ENCODE data around the gene GID4.

GID4 gene

DNA sequence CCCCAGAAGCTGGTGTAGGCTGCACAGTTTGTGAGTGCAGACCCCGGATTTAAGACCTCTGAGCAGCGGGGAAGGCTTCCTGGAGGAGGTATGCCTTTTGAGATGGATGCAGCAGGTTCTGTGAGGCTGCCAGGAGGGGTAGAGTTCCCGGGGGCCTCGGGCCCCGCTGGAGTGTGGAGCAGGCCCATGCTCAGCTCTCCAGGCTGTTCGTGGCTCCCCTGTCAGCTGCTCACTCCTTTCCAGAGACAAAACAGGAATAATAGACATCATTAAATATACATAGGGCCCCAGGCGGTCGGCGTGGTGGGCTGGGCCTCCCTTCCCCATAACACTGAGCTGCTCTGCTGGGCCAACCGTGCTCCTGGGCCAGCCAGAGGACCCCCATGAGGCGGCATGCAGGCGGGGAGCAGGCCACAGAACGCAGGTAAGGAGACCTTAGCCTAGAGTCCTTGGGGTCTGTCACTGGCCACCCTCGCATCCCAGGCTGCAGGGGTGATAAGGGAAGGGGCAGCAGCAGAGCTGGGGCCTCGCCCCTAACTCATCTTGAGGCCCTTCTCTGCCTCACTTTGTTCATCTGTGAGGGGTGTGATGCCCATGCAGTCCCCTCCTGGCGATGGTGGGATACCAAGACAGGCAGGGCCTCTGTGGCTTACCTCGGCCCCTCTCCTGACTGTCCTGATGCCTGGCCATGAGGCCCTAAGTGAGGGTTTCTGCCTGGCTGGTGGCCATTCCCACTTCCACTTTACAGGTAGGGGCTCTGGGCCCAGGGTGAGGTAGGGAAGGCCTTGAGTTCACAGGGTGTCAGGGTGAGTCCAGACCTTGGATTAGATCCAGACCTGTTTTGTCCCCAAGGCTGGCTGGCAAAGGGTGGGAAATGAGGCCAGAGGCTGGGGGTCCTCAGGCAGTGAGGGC lies 69.4 kb downstream of the GID4 start, which contains the start of gene MYO15A:
Gene MYO15A, plus strand, starts transcription at position 356 of the 912 bp plus-strand sequence. CDS start 10,045 bp downstream, outside the sequence.
- H3K9ac ChIP-seq (ENCODE audit: low read depth, low read length): no peak within 1 kb of the TSS
- H3K36me3 ChIP-seq (ENCODE audit: control insufficient read depth, insufficient read depth, low read length): peaks cover 20% of the 10 kb centered on the region
- no peaks in the 10 kb centered on the region for H3K9me3 ChIP-seq (ENCODE audit: control insufficient read depth, insufficient read depth, low read length)
- H3K27me3 ChIP-seq (ENCODE audit: control insufficient read depth, insufficient read depth, low read length): no peaks in the 10 kb centered on the region
- H3K4me3 ChIP-seq (ENCODE audit: low read depth, low read length): no peak within 1 kb of the TSS
- H3K4me1 ChIP-seq (ENCODE audit: control insufficient read depth, insufficient read depth, low read length): no peaks in the 10 kb centered on the region

DNA sequence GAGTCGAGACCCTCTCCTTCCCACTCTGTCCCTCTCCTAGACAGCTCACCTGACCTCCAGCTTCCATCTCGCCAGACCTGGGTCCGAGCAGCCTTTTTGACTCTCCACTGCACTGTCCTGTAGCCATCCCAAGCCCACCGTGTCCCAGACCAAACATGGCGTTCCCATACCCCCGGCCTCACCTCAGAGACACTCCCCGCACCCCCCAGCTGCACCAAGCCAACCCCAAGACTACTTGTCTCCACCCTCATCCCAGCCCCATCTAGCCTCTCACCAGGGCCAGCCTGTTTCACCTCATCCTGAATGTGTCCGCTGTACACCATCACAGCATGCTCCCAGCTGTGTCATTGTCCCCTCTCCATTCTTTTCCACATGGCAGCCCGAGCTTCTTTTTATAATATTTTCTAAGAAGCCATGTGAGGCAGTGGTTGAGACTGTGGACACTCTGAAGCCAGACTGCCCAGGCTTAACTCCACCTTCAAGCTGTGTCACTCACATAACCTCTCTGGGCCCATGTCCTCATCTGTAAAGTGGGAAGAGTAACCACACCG lies 70.8 kb downstream of the GID4 start:
- Histone ChIP-seq H3K9me3 (ENCODE audit: control insufficient read depth, insufficient read depth, low read length) (no peaks in the 10 kb centered on the region), H3K9ac (ENCODE audit: low read depth, low read length) (no peak overlapping the region), H3K27me3 (ENCODE audit: control insufficient read depth, insufficient read depth, low read length) (no peaks in the 10 kb centered on the region), H3K4me3 (ENCODE audit: low read depth, low read length) (no peak overlapping the region), H3K36me3 (ENCODE audit: control insufficient read depth, insufficient read depth, low read length) (peaks cover 16% of the 10 kb centered on the region), H3K4me1 (ENCODE audit: control insufficient read depth, insufficient read depth, low read length) (no peaks in the 10 kb centered on the region)

DNA sequence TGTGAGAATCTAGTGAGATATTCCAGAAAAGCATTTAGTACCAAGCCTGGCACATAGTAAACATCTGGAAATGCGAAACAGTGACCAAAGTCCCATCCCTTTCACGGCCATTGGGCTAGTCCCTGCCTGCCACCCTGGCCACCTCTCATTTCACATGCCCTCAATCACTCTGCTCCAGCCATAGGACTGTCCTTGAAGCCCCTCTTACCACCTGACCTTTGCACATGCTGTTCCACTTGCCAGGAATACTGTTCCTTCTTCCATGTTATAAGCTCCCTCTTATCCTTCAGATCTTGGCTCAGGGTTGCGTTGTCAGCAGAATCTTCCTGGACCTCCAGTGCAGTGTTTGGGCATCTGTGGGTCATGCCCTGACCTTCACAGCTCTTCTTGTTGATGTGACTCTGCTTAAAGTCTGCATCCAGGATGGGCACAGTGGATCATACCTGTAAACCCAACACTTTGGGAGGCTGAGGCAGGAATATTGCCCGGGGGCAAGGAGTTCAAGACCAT lies 71.5 kb downstream of the GID4 start:
- Histone ChIP-seq H3K36me3 (ENCODE audit: control insufficient read depth, insufficient read depth, low read length) (peaks cover 10% of the 10 kb centered on the region), H3K9me3 (ENCODE audit: control insufficient read depth, insufficient read depth, low read length) (no peaks in the 10 kb centered on the region), H3K9ac (ENCODE audit: low read depth, low read length) (no peak overlapping the region), H3K4me3 (ENCODE audit: low read depth, low read length) (no peak overlapping the region), H3K4me1 (ENCODE audit: control insufficient read depth, insufficient read depth, low read length) (no peaks in the 10 kb centered on the region), H3K27me3 (ENCODE audit: control insufficient read depth, insufficient read depth, low read length) (no peaks in the 10 kb centered on the region)

DNA sequence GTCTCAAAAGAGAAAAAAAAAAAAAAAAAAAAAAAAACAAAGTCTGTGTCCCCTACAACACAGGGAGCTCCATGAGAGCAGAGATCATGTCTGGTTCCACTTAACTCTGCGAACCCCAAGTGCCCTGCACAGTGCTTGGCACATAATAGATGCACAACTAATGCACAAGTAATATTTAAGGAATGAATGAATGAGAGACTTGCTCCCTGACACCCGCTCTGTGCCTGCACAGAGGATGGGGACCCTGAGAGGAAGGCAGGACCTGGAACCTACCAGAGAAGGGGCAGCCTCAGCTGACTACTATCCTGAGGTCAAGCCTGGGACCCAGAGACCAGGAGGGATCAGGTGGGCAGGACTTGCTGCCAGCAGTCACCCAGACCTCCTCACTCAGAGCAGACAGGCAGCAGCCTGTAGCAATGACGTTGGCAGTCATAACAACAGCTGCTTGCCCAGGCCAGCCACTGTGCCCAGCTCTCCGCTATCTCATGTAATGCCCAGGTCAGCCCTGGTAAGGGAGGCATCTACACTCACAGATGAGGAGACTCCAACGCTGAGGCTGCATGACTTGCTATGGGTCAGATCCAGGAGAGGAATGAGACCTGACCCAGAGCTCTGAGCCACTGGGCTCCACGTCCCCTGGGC lies 72.2 kb downstream of the GID4 start:
- H3K27me3 ChIP-seq (ENCODE audit: control insufficient read depth, insufficient read depth, low read length): no peaks in the 10 kb centered on the region
- H3K9me3 ChIP-seq (ENCODE audit: control insufficient read depth, insufficient read depth, low read length): no peaks in the 10 kb centered on the region
- H3K36me3 ChIP-seq (ENCODE audit: control insufficient read depth, insufficient read depth, low read length): peaks cover 4% of the 10 kb centered on the region
- H3K9ac ChIP-seq (ENCODE audit: low read depth, low read length): no peak overlapping the region
- H3K4me1 ChIP-seq (ENCODE audit: control insufficient read depth, insufficient read depth, low read length): no peaks in the 10 kb centered on the region
- no peak overlapping the region for H3K4me3 ChIP-seq (ENCODE audit: low read depth, low read length)

DNA sequence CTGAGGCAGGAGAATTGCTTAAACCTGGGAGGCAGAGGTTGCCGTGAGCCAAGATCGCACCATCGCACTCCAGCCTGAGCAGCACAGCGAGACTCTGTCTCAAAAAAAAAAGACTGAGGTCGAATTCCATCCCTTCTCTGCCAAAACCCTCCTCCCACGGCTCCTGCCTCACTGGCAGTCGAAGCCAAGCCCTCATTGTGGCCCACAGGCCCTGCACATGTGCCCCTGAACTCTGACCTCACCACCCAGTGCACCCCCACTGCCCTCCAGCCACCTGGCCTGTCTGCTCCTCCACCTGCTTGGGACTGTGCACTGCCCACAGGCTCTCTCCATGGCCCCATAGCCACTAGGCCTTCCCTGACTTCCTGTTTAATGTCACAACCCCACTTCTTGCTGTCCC lies 76.3 kb downstream of the GID4 start:
- Histone ChIP-seq H3K9ac (ENCODE audit: low read depth, low read length) (no peak overlapping the region), H3K4me1 (ENCODE audit: control insufficient read depth, insufficient read depth, low read length) (no peaks in the 10 kb centered on the region), H3K9me3 (ENCODE audit: control insufficient read depth, insufficient read depth, low read length) (peaks cover 2% of the 10 kb centered on the region), H3K27me3 (ENCODE audit: control insufficient read depth, insufficient read depth, low read length) (no peaks in the 10 kb centered on the region), H3K36me3 (ENCODE audit: control insufficient read depth, insufficient read depth, low read length) (no peaks in the 10 kb centered on the region), H3K4me3 (ENCODE audit: low read depth, low read length) (no peak overlapping the region)

DNA sequence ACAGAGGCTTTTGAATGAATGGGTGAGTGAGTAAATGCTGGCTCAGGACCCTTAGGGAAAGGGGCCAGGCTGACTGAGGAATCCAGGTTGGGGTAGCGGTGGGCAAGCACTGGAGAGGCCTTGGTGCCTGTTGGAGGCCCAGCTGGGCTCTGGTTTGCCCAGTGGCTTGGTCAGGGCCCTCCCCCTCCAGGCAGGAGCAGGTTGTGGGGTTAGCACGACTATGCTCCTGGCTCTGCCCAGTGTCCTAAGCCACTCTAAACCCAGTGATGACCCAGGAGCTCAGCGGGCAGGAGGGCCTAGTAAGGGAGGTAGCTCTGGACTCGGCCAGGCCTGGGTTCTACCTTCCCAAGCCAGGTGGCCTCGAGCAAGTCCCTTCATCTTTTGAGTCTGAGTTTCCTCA lies 76.9 kb downstream of the GID4 start:
- Histone ChIP-seq H3K4me1 (ENCODE audit: control insufficient read depth, insufficient read depth, low read length) (no peaks in the 10 kb centered on the region), H3K4me3 (ENCODE audit: low read depth, low read length) (no peak overlapping the region), H3K9ac (ENCODE audit: low read depth, low read length) (no peak overlapping the region), H3K27me3 (ENCODE audit: control insufficient read depth, insufficient read depth, low read length) (no peaks in the 10 kb centered on the region), H3K36me3 (ENCODE audit: control insufficient read depth, insufficient read depth, low read length) (no peaks in the 10 kb centered on the region), H3K9me3 (ENCODE audit: control insufficient read depth, insufficient read depth, low read length) (peaks cover 2% of the 10 kb centered on the region)

DNA sequence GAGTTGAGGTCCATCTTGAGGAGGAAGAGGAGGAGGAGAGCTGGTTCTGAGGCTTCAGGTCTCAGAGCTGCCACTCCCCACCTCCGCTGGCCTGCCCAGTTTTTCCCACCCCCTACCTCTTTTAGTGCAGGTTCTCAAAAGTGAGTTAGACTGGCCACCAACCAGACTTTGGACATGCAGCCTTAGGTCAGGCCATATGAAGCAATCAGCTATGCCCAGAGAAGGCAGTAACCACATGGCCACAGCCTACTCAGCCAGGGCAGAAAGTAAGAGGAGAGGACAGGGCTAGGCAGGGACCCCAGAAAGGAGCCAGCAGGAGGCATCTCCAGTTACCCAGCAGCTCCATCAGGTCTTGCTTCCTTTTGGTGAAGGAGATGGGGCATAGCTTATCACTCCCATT lies 78.3 kb downstream of the GID4 start:
- Histone ChIP-seq H3K27me3 (ENCODE audit: control insufficient read depth, insufficient read depth, low read length) (no peaks in the 10 kb centered on the region), H3K4me1 (ENCODE audit: control insufficient read depth, insufficient read depth, low read length) (no peaks in the 10 kb centered on the region), H3K9ac (ENCODE audit: low read depth, low read length) (no peak overlapping the region), H3K4me3 (ENCODE audit: low read depth, low read length) (no peak overlapping the region), H3K36me3 (ENCODE audit: control insufficient read depth, insufficient read depth, low read length) (no peaks in the 10 kb centered on the region), H3K9me3 (ENCODE audit: control insufficient read depth, insufficient read depth, low read length) (peaks cover 2% of the 10 kb centered on the region)

Data from iPS-15b (cell line).